ENCODE measurements around the gene AP3B1. TPM values are rescaled to one million over a fixed set of nuclear protein-coding genes. Genes with fewer than 3 reads are reported as not detected.

Gene AP3B1
- total RNA-seq, 1 donor from 2014 or later: 40.9 TPM

DNA sequence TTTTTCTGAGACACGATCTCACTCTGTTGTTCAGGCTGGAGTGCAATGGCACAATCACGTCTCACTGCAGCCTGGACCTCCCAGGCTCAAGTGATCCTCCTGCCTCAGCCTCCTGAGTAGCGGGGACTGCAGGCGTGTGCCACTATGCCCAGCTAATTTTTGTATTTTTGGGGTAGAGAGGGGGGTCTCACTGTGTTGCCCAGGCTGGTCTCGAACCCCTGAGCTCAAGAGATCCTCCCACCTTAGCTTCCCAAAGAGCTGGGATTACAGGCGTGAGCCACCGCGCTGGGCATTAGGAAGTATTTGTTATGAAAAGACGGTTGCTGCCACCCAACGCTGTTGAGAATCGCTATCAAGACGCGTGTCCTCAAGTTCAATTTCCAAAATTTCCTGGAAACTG lies 337.4 kb downstream of the AP3B1 start:
- no peaks in the 10 kb centered on the region for H3K36me3 Mint-ChIP-seq (ENCODE audit: low read depth)
- H3K4me3 Mint-ChIP-seq: no peak overlapping the region
- H3K27ac Mint-ChIP-seq: no peak overlapping the region
- peaks cover 36% of the 10 kb centered on the region for H3K27me3 Mint-ChIP-seq (ENCODE audit: insufficient read depth)
- H3K9me3 Mint-ChIP-seq: no peaks in the 10 kb centered on the region
- DNase-seq (ENCODE audit: low spot score): no peak
- intact Hi-C loops (cut with micrococcal nuclease): loop anchor here (5.0 kb wide), 1 partner anchor 315 kb away; no protein-coding TSS in a partner anchor
- H3K4me1 Mint-ChIP-seq (ENCODE audit: low read depth): peaks cover 12% of the 10 kb centered on the region

GRCh38 chr5:77955577-77955976 lies 338.9 kb downstream of the AP3B1 start:
- Mint-ChIP-seq H3K4me3 (no peak overlapping the region), H3K36me3 (ENCODE audit: low read depth) (no peaks in the 10 kb centered on the region), H3K27ac (no peak overlapping the region), H3K27me3 (ENCODE audit: insufficient read depth) (peaks cover 29% of the 10 kb centered on the region), H3K4me1 (ENCODE audit: low read depth) (peaks cover 8% of the 10 kb centered on the region), H3K9me3 (no peaks in the 10 kb centered on the region)
- DNase-seq (ENCODE audit: low spot score): no peak
- intact Hi-C loops (cut with micrococcal nuclease): loop anchor here (5.0 kb wide), 1 partner anchor 313 kb away; no protein-coding TSS in a partner anchor

DNA sequence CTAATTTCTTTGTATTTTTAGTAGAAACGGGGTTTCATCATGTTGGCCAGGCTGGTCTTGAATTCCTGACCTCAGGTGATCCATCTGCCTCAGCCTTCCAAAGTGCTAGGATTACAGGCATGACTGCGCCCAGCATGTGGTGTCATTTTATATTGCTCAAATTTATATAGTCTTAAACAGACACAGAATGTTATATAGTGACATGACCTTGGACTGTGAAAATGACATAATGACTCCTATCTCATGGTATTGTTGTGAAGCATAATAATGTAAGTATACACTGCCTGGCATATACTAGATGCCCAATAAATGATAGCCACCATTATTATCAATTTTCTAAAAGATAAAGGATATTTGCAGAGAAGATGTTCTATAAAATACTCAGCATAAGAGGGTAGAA lies 341.1 kb downstream of the AP3B1 start:
- Mint-ChIP-seq H3K4me3 (no peak overlapping the region), H3K4me1 (ENCODE audit: low read depth) (no peaks in the 10 kb centered on the region), H3K27me3 (ENCODE audit: insufficient read depth) (peaks cover 16% of the 10 kb centered on the region), H3K27ac (no peak overlapping the region), H3K36me3 (ENCODE audit: low read depth) (no peaks in the 10 kb centered on the region), H3K9me3 (no peaks in the 10 kb centered on the region)
- no peak for DNase-seq (ENCODE audit: low spot score)
- intact Hi-C loops (cut with micrococcal nuclease): no loop called here

- no peak for DNase-seq (ENCODE audit: low spot score)
- no peak overlapping the region for H3K4me3 Mint-ChIP-seq
- no peaks in the 10 kb centered on the region for H3K36me3 Mint-ChIP-seq (ENCODE audit: low read depth)
- H3K9me3 Mint-ChIP-seq: no peaks in the 10 kb centered on the region
- peaks cover 11% of the 10 kb centered on the region for H3K27me3 Mint-ChIP-seq (ENCODE audit: insufficient read depth)
- intact Hi-C loops (cut with micrococcal nuclease): no loop called here
- no peaks in the 10 kb centered on the region for H3K4me1 Mint-ChIP-seq (ENCODE audit: low read depth)
- H3K27ac Mint-ChIP-seq: no peak overlapping the region
Measured at GRCh38 chr5:77952636-77953212, 341.8 kb downstream of the AP3B1 start.

Other genes starting within 250 kb of the AP3B1 start
- gene SCAMP1, start 65.9 kb upstream of the AP3B1 start, total RNA-seq: 21.3 and 21.7 TPM in 2 replicates

Measured in activated T-helper 1 cell treated with anti-CD3 and anti-CD28 coated beads, Interleukin-12 subunit alpha, Interleukin-12 subunit beta, Interleukin-2, Interleukin-4 antibody, amounts not matched to agents 30 ng/mL and 10 ng/mL and 1 ng/mL, durations not matched to agents 14 hours and 24 hours and 36 hours (primary cell).